ENCODE results near the gene BICRA. TPM values are rescaled to one million over a fixed set of nuclear protein-coding genes. Genes with fewer than 3 reads are reported as not detected.
"Not testable (repeated sequence)": the region's sequence is repeated elsewhere in the genome, so short reads cannot be mapped to it uniquely, and the experiment has no call there.

BICRA gene
- total RNA-seq, 1 experiment from 2014 or later, result 14.4 TPM

- POLR2A ChIA-PET (ENCODE audit: unreplicated experiment), result interaction anchor here (0.6 kb wide), 2 partner anchors 65 to 200 kb away, joined by 3 read pairs; no protein-coding TSS in a partner anchor
- H2AFZ ChIP-seq, result no peak overlapping the region
- H3K79me2 ChIP-seq (ENCODE audit: low read depth), result no peaks in the 10 kb centered on the region
- BruUV-seq (replicated peaks), result no TSS peak
- 0 out of 2 replicates have a peak overlapping the region, but pooled peaks have one; percentile 24 for H3K4me2 ChIP-seq
- intact Hi-C loops (cut with micrococcal nuclease; ENCODE audit: unreplicated experiment), result no loop called here
- TF ChIP-seq CTCF (conservative IDR thresholded peaks at IDR 0.05) (no peak), EZH2 (IDR thresholded peaks at IDR 0.05; ENCODE audit: low read depth) (no peak)
- no peaks in the 10 kb centered on the region for H3K9me3 ChIP-seq (ENCODE audit: insufficient read depth, low read depth)
- peaks cover 20% of the 10 kb centered on the region; the same call in 1 of the 2 replicates for H3F3A ChIP-seq (ENCODE audit: insufficient read depth, low read depth)
- no peaks in the 10 kb centered on the region for H3K9me2 ChIP-seq (ENCODE audit: insufficient read depth)
- no peaks in the 10 kb centered on the region for H4K20me1 ChIP-seq (ENCODE audit: insufficient read depth)
- CTCF ChIA-PET, result no interaction called here
- 0 out of 2 replicates have a peak, but pooled peaks cover 5% of the 10 kb centered on the region for H3K4me1 ChIP-seq (replicated peaks; ENCODE audit: insufficient read depth)
- no peak overlapping the region for H3K4me3 ChIP-seq
- no peak overlapping the region for H3K27ac ChIP-seq
- H3K36me3 ChIP-seq (ENCODE audit: low read depth), result no peaks in the 10 kb centered on the region
- no peaks in the 10 kb centered on the region for H3K27me3 ChIP-seq (ENCODE audit: insufficient read depth, low read depth)
- peak in 1 of 2 experiments; percentile 48 for DNase-seq
These were observed 107.5 kb downstream of the BICRA start for GRCh38 chr19:47716270-47716937.

GRCh38 chr19:47718415-47719046, 109.6 kb downstream of the BICRA start:
- BruUV-seq (replicated peaks); H3K9me2 ChIP-seq (ENCODE audit: insufficient read depth); H2AFZ ChIP-seq; DNase-seq; H4K20me1 ChIP-seq (ENCODE audit: insufficient read depth); H3K4me3 ChIP-seq; H3K9me3 ChIP-seq (ENCODE audit: insufficient read depth, low read depth); H3K36me3 ChIP-seq (ENCODE audit: low read depth); H3K4me2 ChIP-seq; H3K79me2 ChIP-seq (ENCODE audit: low read depth); H3K27me3 ChIP-seq (ENCODE audit: insufficient read depth, low read depth); intact Hi-C loops (cut with micrococcal nuclease; ENCODE audit: unreplicated experiment); H3K27ac ChIP-seq: not testable (repeated sequence)
- peaks cover 14% of the 10 kb centered on the region for H3K4me1 ChIP-seq (replicated peaks; ENCODE audit: insufficient read depth)
- POLR2A ChIA-PET (ENCODE audit: unreplicated experiment), result interaction anchor here (0.6 to 0.7 kb wide), 3 partner anchors 119 to 1044 kb away, joined by 3 to 6 read pairs (median 4); no protein-coding TSS in a partner anchor
- peaks cover 29% of the 10 kb centered on the region for H3F3A ChIP-seq (ENCODE audit: insufficient read depth, low read depth)
- CTCF ChIA-PET, result interaction anchor here (0.7 to 0.8 kb wide), 2 partner anchors 41 to 359 kb away, joined by 4 to 13 read pairs; no protein-coding TSS in a partner anchor

- intact Hi-C loops (cut with micrococcal nuclease; ENCODE audit: unreplicated experiment), result no loop called here
- Histone ChIP-seq H3K27me3 (ENCODE audit: insufficient read depth, low read depth) (no peaks in the 10 kb centered on the region), H3K4me3 (no peak overlapping the region), H3F3A (ENCODE audit: insufficient read depth, low read depth) (peaks cover 30% of the 10 kb centered on the region), H3K4me1 (replicated peaks; ENCODE audit: insufficient read depth) (peaks cover 19% of the 10 kb centered on the region), H2AFZ (no peak overlapping the region), H3K79me2 (ENCODE audit: low read depth) (no peaks in the 10 kb centered on the region), H3K4me2 (no peak overlapping the region), H3K9me3 (ENCODE audit: insufficient read depth, low read depth) (no peaks in the 10 kb centered on the region), H3K36me3 (ENCODE audit: low read depth) (no peaks in the 10 kb centered on the region), H4K20me1 (ENCODE audit: insufficient read depth) (no peaks in the 10 kb centered on the region), H3K9me2 (ENCODE audit: insufficient read depth) (no peaks in the 10 kb centered on the region), H3K27ac (no peak overlapping the region)
- DNase-seq, result no peak
- no TSS peak for BruUV-seq (replicated peaks)
- POLR2A ChIA-PET (ENCODE audit: unreplicated experiment), result interaction anchor here (0.6 to 0.8 kb wide), 3 partner anchors 19 to 562 kb away, joined by 4 to 6 read pairs (median 5); no protein-coding TSS in a partner anchor
- TF ChIP-seq EZH2 (IDR thresholded peaks at IDR 0.05; ENCODE audit: low read depth) (no peak), CTCF (conservative IDR thresholded peaks at IDR 0.05) (no peak)
- CTCF ChIA-PET, result interaction anchor here (0.8 kb wide), 1 partner anchor 360 kb away, joined by 13 read pairs; no protein-coding TSS in a partner anchor
These were observed 110.3 kb downstream of the BICRA start for GRCh38 chr19:47719047-47719859.
